SKM-1 treated with dmso at 0.1 percent for 144 hours (cell line): ENCODE results near the gene HDAC11.

Source experiments
- DNase-seq: peaks from one replicate; lab custom pipeline; 2025; ENCODE audit not compliant: unreplicated experiment; lab: John Stamatoyannopoulos, UW

Gene HDAC11

DNA sequence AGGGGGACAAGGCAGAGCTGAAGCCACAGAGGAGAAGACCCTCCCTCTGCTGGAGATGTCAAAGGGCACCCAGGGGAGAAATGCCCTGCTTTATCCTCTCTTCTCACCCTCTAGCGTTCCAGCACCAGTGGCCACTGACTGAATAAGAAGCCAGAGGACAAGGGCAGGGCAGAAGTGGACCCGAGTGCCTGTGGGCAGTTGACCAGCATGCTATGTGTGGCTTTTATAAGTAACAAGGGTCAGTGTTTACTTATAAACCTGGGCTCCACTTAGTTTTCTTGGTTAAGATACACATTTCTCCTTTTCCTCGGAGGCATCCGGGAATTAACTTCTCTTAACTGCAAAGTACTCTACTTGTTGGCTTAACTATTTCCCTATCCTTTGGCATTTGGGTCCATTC lies 13.3 kb upstream of the HDAC11 start:
- DNase-seq = no peak

DNA sequence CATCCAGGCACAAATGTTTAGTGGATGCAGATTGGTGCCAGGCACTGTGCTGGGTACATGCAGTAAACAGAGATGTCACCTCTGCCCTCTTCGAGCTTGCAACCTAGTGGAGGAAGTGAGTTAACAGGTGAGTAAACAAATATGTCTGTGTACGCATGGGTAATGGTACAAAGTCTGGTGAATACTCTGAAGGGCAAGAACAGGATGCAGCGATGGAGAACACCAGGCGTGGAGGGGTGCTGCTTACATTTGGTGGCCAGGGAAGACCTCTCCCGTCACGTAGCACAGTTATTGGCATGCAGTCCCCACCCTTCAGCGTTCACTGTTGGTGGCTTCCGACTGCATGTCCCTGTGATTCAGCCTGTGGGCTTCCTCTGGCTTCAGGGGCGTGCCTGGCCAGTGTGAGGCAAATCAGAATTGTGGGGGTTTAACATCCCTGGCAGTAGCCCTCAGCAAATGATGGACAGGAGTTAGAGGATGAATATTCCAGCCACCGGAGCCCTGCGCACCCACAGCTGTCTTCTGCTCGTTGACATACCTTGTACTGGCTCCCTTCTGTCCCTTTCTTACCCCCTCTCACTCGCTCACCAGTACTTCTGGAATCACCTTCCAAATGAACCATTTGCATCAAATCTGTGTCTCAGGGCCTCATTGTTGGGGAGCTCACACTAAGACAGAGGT lies 9.1 kb upstream of the HDAC11 start:
- no peak for DNase-seq

DNA sequence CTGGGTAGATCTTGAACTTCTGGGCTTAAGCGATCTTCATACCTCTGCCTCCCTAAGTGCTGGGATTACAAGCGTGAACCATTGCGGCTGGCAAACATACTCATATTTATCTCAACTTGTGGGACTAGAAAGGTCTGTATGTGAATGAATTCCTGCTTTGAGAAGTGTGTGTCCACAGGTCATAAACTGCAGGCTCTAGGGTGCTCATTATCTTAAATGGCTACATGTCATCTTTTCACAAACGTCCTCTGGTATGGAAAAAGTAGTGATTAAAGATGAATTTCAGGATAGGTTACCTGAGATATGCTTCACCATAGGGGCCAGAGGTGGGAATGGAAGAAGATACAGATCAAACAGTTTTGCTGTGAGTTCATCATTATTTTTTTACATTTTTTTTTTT lies 7.8 kb upstream of the HDAC11 start:
- no peak for DNase-seq

DNA sequence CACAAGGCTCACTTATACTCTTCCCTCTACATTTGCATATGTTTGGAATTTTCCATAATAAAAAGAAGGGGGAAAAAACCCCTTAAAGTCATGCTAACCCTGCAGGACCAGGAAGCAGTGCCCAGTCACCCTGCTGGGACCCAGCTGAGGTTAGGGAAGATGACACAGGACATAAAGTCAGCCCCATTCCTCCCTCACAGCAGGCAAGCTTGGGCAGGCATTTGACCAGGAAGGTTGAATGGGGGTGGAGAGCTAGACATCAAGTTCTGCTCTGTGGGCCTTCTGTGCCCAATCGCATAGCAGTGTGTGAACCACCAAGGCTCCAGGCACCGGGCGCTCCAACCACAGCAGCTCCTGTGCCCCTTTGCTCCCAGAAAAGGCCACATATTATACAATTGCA lies 7.1 kb upstream of the HDAC11 start:
- no peak for DNase-seq

DNA sequence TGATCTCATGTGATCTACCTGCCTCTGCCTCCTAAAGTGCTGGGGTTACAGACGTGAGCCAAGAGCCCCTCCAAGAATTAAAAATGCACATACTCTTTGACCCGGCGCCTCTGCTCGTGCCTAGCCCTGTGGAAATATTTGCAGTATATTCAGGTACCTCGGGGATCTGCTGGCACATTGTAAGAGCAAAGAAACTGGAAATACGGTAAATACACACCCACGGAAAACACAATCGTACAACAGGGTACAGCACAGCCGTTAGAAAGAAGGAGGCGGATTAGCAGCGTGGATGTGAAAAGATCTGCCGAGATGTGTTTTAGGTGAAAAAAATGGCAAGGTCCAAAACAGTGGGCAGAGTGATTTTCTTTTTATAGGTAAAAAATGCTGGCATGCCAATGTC lies 6.1 kb upstream of the HDAC11 start:
- no peak for DNase-seq

- no peak for DNase-seq
Measured at GRCh38 chr3:13474776-13475303, 5.3 kb upstream of the HDAC11 start.

- no peak for DNase-seq
Measured at GRCh38 chr3:13475871-13476590, 4.1 kb upstream of the HDAC11 start.

GRCh38 chr3:13477943-13478342 lies 2.2 kb upstream of the HDAC11 start:
- no peak for DNase-seq

DNA sequence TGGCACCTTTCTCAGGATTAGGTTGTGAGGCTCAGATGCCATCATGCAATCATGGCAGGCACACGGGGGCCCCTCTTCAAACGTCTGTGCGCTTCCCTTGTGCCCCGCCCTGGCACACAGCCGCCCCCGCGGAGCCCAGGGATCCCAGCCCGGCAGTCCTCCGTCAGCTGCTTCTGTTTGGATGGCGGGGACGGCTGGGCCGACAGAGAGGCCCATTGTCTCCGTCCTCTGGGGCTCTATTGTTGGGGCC lies 849 bp upstream of the HDAC11 start:
- DNase-seq = no peak

GRCh38 chr3:13480340-13481318 lies 523 bp downstream of the HDAC11 start:
- no peak for DNase-seq

- DNase-seq = no peak
Measured at GRCh38 chr3:13482106-13482690, 2.1 kb downstream of the HDAC11 start.

- no peak for DNase-seq
Measured at GRCh38 chr3:13483286-13483685, 3.2 kb downstream of the HDAC11 start.

DNA sequence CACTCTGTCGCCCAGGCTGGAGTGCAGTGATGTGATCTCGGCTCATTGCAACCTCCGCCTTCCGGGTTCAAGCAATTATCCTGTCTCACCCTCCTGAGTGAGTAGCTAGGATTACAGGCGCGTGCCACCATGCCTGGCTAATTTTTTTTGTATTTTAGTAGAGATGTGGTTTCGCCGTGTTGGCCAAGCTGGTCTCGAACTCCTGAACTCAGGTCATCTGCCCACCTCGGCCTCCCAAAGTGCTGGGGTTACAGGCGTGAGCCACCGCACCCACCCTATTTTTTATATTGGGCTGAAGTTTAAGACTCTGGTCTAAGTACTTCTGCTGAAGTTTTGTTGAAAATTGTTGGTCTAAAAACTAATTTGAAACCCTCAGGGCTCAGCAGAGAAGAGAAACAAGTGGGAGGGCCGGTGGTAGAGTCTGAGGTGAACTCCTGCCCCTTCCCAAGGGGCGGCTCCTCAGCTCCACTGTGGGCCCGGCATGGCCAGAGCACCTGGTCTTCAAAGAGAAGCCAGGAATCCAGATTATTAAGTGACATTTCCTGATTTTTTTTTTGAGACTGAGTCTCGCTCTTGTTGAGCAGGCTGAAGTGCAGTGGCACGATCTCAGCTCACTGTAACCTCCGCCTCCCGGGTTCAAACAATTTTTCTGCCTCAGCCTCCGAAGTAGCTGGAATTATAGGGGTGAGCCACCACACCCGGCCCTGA lies 4.0 kb downstream of the HDAC11 start:
- no peak for DNase-seq

GRCh38 chr3:13484851-13485590 lies 4.9 kb downstream of the HDAC11 start:
- DNase-seq = peak; percentile 33

DNA sequence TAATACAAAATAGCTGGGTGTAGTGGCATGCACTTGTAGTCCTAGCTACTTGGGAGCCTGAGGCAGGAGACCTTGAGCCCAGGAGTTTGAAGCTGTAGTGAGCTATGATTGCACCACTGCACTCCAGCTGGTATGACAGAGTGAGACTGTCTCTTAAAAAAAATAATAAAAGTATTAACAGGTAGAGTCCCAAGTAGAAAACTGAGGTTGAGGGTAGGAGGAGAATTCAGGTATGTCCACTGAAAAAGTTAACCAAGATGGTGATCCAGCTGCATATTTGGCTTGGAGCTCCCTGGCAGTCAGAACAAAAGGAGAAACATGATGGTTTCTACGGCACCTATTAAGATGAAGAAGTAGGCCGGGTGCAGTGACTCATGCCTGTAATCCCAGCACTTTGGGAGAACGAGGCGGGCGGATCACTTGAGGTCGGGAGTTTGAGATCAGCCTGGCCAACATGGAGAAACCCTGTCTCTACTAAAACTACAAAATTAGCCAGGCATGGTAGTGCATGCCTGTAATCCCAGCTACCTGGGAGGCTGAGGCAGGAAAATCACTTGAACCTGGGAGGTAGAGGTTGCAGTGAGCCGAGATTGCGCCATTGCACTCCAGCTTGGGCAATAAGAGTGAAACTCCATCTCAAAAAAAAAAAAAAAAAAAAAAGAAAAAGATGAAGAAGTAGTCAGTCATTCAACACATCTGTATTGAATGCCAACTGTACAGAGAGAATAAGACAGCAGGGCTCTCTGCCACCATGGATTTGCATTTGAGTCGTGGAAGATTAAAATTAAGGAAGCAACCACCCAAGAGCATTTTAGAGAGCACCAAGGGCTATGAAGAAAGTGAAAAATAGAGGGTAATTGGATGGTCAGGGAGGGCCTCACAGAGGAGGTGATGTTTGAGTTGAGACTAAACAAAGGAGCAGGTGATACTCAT lies 5.8 kb downstream of the HDAC11 start:
- peak; percentile 71 for DNase-seq

DNA sequence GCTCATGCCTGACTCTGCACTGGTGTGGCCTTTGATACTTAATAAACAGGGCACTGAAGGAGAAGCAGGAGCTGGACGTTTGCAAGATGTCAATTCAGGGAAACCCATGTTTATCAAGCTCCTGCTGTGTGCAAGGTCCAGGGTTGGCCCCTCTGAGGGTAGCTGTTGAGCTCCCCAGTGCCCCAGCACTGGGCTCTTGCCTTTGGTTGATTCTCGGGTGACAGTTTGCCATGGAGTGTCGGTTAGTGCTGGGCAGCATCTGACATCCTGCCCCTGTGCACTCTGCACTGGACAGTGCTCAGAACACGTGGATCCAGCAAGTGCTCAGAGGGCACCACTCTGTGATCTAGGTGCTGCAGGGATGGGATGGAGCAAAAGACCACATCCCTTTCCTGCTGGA lies 7.3 kb downstream of the HDAC11 start:
- no peak for DNase-seq

DNA sequence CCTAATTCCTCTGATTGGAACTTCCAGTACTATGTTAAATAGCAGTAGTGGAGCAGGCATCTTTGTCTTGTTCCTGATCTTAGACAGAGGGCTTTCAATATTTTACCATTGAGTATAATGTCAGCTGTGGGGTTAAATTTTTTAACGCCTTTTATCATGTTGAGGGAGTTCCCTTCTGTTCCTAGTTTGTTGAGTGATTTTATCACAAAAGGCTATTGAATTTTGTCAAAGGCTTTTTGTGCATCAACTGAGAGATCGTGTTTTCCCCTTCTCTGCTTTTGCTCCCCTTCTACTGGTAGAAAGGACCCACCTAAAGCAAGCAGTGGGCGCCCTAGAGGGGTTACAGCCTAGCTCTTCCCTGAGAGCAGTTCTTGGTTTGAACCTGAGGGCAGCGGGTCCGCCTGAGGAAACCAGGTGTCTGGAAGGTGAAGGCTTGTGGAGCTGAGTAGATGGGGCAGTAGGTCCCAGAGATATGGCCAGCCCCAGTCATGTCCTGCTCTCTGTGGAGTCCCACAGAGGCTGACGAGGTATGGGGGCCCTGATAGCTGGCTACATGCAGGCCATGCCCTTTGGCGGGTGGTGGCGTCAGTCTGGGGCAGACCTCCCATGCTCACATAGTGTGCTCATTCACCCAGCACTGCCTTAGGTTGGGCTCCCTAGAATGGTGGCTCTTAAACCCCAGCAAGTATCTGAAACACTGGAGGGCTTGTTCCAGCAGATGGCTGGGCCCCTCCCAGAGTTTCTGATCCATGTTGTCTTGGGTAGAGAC lies 11.3 kb downstream of the HDAC11 start:
- no peak for DNase-seq

GRCh38 chr3:13492048-13492447 lies 11.9 kb downstream of the HDAC11 start:
- no peak for DNase-seq
